HFF-Myc (cell line): ENCODE data around the gene FRMPD1.

Source experiments
- DNase-seq: peaks from one replicate; pipeline ENCODE4 v3.0.0-alpha.2; 2011; ENCODE audit warnings: low read depth; ENCODE audit errors: extremely low read depth
- H3K4me3 ChIP-seq: replicated peaks from 2 replicates; pipeline ENCODE4 v1.5.1; 2011; ENCODE audit warnings: low read depth, mild to moderate bottlenecking, control low read depth, low read length
- TF ChIP-seq, protein P1 (sequence below): IDR thresholded peaks from 2 replicates; pipeline ENCODE4 v1.5.1; 2012; ENCODE audit warnings: mild to moderate bottlenecking, low read depth, low read length, control low read depth; ENCODE audit errors: missing control alignments

FRMPD1 gene

DNA sequence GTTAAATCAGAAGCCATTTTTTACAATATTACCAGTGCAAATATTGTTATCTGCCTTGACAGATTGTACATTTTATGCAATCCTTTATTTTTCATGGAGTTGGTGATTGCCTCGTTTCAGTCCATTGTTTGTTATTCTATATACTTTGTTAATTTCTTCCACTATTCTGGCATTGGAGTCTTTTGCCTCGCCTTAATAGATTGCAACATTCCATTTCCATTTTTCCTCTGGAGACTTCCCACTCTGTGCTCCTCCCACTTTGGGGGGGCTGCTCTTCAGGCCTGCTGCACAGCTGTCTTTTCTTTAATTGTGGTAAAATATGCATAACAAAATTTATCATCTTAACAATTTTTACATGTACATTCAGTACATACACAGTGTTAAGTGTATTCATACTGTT, 145.5 kb downstream of the FRMPD1 start:
- no peak for DNase-seq
- TF ChIP-seq, protein P1, sequence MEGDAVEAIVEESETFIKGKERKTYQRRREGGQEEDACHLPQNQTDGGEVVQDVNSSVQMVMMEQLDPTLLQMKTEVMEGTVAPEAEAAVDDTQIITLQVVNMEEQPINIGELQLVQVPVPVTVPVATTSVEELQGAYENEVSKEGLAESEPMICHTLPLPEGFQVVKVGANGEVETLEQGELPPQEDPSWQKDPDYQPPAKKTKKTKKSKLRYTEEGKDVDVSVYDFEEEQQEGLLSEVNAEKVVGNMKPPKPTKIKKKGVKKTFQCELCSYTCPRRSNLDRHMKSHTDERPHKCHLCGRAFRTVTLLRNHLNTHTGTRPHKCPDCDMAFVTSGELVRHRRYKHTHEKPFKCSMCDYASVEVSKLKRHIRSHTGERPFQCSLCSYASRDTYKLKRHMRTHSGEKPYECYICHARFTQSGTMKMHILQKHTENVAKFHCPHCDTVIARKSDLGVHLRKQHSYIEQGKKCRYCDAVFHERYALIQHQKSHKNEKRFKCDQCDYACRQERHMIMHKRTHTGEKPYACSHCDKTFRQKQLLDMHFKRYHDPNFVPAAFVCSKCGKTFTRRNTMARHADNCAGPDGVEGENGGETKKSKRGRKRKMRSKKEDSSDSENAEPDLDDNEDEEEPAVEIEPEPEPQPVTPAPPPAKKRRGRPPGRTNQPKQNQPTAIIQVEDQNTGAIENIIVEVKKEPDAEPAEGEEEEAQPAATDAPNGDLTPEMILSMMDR: no peak
- H3K4me3 ChIP-seq: no peak overlapping the region
